22Rv1 (cell line): Measurements from ENCODE around the gene EIF4ENIF1.
"Not testable (repeated sequence)": the region's sequence is repeated elsewhere in the genome, so short reads cannot be mapped to it uniquely, and the experiment has no call there.

Source experiments
- H3K27ac ChIP-seq: fragments of 450-650 bp; 2 replicates; pipeline ENCODE4 v1.5.1; 2017
- ZFX ChIP-seq: fragments of 450-650 bp; IDR thresholded peaks from 2 replicates; pipeline ENCODE4 v1.6.1; 2017; ENCODE audit warnings: antibody characterized with exemption, borderline replicate concordance
- TF ChIP-seq, protein P1 (sequence below): fragments of 450-650 bp; IDR thresholded peaks from 2 replicates; pipeline ENCODE4 v1.5.1; 2017; ENCODE audit warnings: mild to moderate bottlenecking

The EIF4ENIF1 gene

DNA sequence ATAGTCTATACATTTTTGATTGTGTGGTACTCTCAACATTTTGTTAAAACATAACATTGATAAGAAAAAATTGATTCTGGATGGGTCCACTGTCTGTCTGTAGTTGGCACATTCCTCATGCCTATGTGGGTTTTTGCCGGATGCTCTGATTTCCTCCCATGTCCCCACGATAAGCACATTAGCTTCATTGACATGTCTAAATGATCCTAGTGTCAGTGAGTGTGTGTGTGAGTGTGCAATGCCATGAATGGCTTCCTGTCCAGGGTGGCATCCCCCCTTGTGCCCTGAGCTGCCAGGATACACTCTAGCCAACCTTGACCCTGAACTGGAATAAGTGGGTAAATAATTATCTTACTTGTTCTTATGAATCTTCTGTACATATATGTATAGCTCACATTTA, 12.1 kb upstream of the EIF4ENIF1 start:
- no peak for TF ChIP-seq ZFX

DNA sequence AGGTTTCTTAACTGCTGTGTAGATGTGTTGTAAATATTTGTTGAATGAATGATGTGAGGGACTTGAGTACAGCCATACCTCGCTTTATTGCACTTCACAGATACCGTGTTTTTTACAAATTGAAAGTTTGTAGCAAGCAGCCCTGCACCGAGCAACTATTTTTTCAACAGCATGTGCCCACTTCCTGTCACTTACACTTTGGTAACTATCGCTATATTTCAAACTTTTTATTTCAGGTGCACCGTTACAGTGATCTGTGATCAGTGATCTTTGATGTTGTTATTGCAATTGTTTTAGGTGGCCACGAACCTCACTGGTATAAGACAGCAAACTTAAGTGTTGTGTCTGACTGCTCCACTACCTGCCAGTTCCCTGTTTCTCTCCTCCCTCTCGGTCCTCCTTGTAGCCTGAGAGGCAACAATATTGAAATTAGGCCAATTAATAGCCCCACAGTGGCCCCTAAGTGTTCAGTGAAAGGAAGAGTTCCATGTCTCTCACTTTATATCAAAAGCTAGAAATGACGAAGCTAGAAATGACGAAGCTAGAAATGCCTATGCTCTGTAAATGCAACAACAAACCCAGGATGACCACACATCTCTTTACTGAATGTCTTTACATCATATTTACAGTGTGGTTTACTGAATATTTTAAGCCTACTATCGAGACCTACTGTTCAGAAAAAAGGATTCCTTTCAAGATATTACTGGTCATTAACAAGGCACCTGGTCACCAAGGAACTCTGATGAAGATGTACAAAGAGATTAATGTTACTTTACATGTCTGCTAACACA, 7.7 kb upstream of the EIF4ENIF1 start:
- TF ChIP-seq ZFX, result no peak
- TF ChIP-seq, protein P1, sequence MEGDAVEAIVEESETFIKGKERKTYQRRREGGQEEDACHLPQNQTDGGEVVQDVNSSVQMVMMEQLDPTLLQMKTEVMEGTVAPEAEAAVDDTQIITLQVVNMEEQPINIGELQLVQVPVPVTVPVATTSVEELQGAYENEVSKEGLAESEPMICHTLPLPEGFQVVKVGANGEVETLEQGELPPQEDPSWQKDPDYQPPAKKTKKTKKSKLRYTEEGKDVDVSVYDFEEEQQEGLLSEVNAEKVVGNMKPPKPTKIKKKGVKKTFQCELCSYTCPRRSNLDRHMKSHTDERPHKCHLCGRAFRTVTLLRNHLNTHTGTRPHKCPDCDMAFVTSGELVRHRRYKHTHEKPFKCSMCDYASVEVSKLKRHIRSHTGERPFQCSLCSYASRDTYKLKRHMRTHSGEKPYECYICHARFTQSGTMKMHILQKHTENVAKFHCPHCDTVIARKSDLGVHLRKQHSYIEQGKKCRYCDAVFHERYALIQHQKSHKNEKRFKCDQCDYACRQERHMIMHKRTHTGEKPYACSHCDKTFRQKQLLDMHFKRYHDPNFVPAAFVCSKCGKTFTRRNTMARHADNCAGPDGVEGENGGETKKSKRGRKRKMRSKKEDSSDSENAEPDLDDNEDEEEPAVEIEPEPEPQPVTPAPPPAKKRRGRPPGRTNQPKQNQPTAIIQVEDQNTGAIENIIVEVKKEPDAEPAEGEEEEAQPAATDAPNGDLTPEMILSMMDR, result no peak
- H3K27ac ChIP-seq, result peak overlapping the region; percentile 85

More for the DNA sequence above, 12.1 kb upstream of the EIF4ENIF1 start:
- H3K27ac ChIP-seq, result no peak overlapping the region

GRCh38 chr22:31496735-31497146, 7.1 kb upstream of the EIF4ENIF1 start:
- TF ChIP-seq ZFX, result no peak
- peak overlapping the region; percentile 85 for H3K27ac ChIP-seq

- peak within 1 kb of the TSS; percentile 85 for H3K27ac ChIP-seq
- TF ChIP-seq, protein P1, result peak; percentile 54
- no peak for TF ChIP-seq ZFX
These were observed 6.5 kb upstream of the EIF4ENIF1 start, which contains the start of gene SFI1 for GRCh38 chr22:31496007-31496734. SFI1 (plus strand) TSS chr22:31496536; CDS start chr22:31508285, 11,749 bp downstream.

DNA sequence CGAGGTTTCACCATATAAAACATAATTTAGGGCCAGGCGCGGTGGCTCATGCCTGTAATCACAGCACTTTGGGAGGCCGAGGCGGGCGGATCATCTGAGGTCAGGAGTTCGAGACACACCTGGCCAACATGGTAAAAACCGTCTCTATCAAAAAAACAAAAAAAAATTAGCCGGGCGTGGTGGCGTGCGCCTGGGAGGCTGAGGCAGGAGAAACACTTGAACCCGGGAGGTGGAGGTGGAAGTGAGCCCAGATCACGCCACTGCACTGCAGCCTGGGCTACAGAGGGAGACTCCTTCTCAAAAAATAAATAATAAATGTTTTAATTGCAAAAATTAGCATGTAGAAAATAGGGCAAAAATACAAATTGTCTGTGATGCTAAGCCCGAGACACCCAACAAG, 5.7 kb upstream of the EIF4ENIF1 start:
- peak overlapping the region; percentile 85 for H3K27ac ChIP-seq
- no peak for TF ChIP-seq ZFX

DNA sequence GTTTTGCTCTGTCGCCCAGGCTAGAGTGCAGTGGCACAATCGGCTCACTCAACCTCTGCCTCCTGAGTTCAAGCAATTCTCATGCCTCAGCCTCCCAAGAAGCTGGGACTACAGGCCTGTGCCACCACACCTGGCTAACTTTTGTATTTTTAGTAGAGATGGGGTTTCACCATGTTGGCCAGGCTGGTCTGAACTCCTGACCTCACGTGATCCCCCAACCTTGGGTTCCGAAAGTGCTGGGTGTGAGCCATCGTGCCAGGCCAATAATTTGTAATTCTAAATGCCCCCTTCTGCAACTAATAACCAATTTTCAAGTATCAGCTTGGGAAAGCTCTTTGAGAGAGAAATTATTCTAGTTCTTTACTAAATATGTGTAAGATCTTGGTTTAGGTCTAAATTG, 3.7 kb upstream of the EIF4ENIF1 start:
- H3K27ac ChIP-seq, result not testable (repeated sequence)

- no peak for TF ChIP-seq ZFX
- TF ChIP-seq, protein P1, result no peak
- H3K27ac ChIP-seq, result peak overlapping the region; percentile 90; the same call in 1 of the 2 replicates
These were observed 2.5 kb upstream of the EIF4ENIF1 start for GRCh38 chr22:31492151-31492550.

DNA sequence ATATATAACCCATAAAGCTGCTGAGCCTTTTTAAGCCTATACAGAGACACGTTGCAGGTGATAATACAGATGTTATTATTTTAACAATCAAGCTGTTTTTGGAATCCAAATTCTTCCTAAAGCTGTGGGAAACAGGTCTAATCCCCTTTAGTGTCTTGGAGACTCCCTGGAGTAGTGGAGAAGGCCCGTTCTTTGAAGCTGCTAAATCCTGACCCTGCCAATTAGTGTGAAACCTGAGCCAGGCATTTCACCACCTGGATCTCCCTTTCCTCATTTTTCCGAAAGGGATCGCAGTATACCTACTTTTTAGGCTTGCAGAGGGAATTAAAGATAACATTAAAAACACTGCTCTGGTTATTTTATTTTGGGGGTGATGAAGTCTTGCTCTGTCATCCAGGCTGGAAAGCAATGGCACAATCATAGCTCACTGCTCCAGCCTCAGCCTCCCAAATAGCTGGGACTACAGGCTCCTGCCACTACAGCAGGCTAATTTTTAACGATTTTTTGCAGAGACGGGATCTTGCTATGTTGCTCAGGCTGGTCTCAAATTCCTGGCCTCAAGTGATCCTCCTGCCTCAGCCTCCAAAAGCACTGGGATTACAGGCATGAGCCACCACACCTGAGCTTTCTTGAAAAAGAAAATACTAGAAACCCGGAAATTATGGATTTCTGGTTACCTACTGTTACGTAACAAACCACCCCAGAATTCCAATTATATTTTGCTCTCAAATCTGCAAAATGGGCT, 1.7 kb upstream of the EIF4ENIF1 start:
- TF ChIP-seq ZFX, result no peak
- TF ChIP-seq, protein P1, result no peak
- H3K27ac ChIP-seq, result peak overlapping the region; percentile 90

GRCh38 chr22:31490496-31490925, 869 bp upstream of the EIF4ENIF1 start:
- H3K27ac ChIP-seq, result peak overlapping the region; percentile 90
- TF ChIP-seq, protein P1, result no peak
- no peak for TF ChIP-seq ZFX
